ENCODE data around the gene PCDH9.

DNA sequence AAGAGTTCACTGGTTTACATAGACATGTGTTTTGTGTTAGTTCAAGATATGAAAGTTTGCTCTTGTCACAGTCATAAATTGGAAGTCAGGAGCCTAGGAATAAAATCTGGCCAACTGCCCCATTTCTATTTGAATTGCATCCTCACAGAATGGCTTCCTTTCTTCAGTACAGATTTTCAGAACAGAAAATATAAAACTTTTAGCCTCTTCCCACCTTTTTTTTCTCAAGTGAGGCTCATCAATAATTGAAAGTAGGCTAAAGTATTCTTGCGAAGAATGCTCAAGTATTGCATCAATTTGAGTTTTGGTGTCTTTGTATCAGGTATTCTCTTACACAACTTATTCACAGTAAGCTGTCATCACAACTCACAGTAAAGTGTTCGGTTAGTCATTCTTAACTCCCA lies 802.7 kb downstream of the PCDH9 start:
- TF ChIP-seq POLR2A (IDR thresholded peaks at IDR 0.05), result no peak
- TF ChIP-seq, protein P1, sequence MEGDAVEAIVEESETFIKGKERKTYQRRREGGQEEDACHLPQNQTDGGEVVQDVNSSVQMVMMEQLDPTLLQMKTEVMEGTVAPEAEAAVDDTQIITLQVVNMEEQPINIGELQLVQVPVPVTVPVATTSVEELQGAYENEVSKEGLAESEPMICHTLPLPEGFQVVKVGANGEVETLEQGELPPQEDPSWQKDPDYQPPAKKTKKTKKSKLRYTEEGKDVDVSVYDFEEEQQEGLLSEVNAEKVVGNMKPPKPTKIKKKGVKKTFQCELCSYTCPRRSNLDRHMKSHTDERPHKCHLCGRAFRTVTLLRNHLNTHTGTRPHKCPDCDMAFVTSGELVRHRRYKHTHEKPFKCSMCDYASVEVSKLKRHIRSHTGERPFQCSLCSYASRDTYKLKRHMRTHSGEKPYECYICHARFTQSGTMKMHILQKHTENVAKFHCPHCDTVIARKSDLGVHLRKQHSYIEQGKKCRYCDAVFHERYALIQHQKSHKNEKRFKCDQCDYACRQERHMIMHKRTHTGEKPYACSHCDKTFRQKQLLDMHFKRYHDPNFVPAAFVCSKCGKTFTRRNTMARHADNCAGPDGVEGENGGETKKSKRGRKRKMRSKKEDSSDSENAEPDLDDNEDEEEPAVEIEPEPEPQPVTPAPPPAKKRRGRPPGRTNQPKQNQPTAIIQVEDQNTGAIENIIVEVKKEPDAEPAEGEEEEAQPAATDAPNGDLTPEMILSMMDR (IDR thresholded peaks at IDR 0.05), result no peak
